ENCODE results near the gene NECTIN1.
A peak's percentile ranks its signal among the peaks of the same experiment; 100 is the strongest.

The NECTIN1 gene

DNA sequence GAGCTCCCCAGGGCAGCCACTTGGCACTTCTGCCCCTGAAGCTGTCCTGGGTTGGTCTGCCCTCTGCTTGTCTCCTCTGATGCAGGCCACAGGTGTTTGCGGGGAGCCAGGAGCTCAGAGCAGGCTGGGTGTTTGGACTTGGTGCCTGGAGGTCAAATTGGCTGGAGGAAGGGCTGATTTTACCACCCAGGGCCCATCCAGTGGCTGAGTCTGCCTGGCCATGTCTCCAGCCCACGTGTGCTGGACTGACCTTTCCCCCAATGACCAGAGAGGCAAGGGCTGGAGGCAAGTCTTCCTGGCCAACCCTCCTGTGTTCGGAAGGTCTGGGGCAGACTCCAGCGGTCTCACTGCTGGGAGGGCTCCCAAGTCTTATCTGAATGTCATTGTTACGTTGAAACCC lies 84.0 kb downstream of the NECTIN1 start:
- DNase-seq (ENCODE audit: extremely low spot score) = no peak
- POLR2A ChIA-PET = no interaction called here
- no peak for TF ChIP-seq CTCF (IDR thresholded peaks at IDR 0.05; ENCODE audit: control extremely low read depth, extremely low read depth, low read depth, missing control alignments)
- CTCF ChIA-PET = interaction anchor here (1.0 to 2.7 kb wide), 5 partner anchors 12 to 461 kb away, joined by 3 to 7 read pairs (median 3); no protein-coding TSS in a partner anchor

DNA sequence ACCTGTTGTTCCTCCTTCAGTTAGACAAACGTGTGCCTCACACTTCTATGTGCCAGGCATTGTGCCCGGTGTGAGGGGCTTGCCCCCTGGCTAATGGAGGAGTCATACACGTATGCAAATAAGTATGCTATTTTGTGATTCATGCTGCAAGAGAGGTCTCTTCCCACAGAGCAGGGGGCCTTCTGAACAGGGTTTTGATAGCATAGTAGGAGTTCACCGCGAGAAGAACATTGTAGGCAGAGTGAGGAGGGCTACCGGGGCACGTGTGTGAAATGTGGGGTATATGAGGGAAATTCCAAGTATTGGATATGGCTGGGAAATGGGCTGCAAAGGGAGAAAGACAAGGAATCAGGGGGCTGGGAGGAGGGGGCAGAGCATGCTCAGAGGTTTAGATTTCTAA lies 84.5 kb downstream of the NECTIN1 start:
- ChIA-PET POLR2A (no interaction called here), CTCF (interaction anchor here (1.0 to 1.4 kb wide), 3 partner anchors 22 to 29 kb away, joined by 3 read pairs; no protein-coding TSS in a partner anchor)
- DNase-seq (ENCODE audit: extremely low spot score) = no peak
- TF ChIP-seq CTCF (IDR thresholded peaks at IDR 0.05; ENCODE audit: control extremely low read depth, extremely low read depth, low read depth, missing control alignments) = no peak

GRCh38 chr11:119643876-119644225 lies 85.1 kb downstream of the NECTIN1 start:
- ChIA-PET CTCF (interaction anchor here (1.0 to 3.2 kb wide), 4 partner anchors 23 to 466 kb away, joined by 3 to 44 read pairs (median 3); no protein-coding TSS in a partner anchor), POLR2A (no interaction called here)
- DNase-seq (ENCODE audit: extremely low spot score) = no peak
- no peak for TF ChIP-seq CTCF (IDR thresholded peaks at IDR 0.05; ENCODE audit: control extremely low read depth, extremely low read depth, low read depth, missing control alignments)

- POLR2A ChIA-PET = no interaction called here
- no peak for DNase-seq (ENCODE audit: extremely low spot score)
- CTCF ChIA-PET = interaction anchor here (1.4 to 3.2 kb wide), 3 partner anchors 17 to 466 kb away, joined by 3 to 44 read pairs (median 10); no protein-coding TSS in a partner anchor
- TF ChIP-seq CTCF (IDR thresholded peaks at IDR 0.05; ENCODE audit: control extremely low read depth, extremely low read depth, low read depth, missing control alignments) = no peak
These were observed 85.7 kb downstream of the NECTIN1 start for GRCh38 chr11:119643212-119643875.

DNA sequence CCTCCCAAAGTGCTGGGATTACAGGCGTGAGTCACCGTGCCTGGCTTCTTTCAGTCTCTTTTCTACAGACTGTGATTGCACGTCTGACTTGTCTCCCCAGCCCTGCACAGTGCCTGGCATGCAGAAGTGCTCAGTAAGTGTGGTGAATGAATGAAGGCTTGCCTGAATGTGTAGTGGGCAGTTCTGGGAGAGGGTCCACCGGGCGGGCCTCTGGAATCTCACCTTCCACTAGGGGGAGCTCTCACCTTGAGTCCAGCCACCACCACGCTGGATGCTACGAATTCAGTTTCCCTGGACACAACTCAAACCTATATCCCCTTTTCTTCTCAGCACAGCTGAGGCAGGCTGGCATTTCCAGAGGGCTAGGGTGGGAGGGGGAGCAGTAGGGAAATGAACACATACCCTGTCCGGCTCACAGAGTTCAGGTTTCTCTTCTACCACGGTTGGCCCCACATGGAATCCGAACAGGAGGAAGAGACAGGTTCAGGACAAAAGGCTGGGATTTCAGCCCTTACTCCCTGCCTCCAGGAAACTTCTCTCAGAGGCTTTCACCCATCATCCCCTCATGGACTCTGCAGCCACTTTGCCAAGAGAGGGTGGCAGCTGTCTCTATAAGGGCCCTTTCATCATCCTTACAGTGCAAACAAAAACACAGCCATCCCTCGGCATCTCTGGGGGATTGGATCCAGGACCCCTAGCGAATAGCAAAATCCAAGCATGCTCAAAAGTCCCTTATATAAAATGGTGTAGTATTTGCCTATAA lies 86.8 kb downstream of the NECTIN1 start:
- POLR2A ChIA-PET = interaction anchor here (0.7 kb wide), 1 partner anchor 138 kb away, joined by 4 read pairs; no protein-coding TSS in a partner anchor
- CTCF ChIA-PET = interaction anchor here (0.6 to 3.2 kb wide), 20 partner anchors 10 to 581 kb away, joined by 3 to 44 read pairs (median 4); partner anchors contain the start of gene NECTIN1
- DNase-seq (ENCODE audit: extremely low spot score) = peak; percentile 63
- peak; percentile 43 for TF ChIP-seq CTCF (IDR thresholded peaks at IDR 0.05; ENCODE audit: control extremely low read depth, extremely low read depth, low read depth, missing control alignments)

DNA sequence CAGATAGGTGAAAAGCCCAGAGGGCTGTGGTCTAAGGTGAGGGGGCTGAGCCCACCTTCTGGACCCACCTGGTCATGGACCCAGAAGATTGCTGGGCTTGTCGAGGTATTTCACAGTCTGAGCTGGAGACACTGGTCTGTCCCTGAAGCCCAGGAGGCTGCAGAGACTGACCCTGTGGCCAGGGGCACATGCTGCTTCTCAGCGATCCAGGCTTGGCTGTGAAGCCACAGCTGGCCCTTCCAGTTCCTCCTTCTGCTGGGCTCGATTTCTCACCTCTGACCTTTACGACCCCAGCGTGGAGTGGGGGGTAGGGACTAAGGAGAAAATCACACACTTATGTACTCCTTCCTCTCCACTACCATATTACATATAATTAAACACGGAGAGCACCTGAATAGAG lies 88.5 kb downstream of the NECTIN1 start:
- POLR2A ChIA-PET = no interaction called here
- CTCF ChIA-PET = interaction anchor here (1.0 to 3.2 kb wide), 7 partner anchors 9 to 469 kb away, joined by 3 to 44 read pairs (median 7); partner anchors contain the start of gene NECTIN1
- TF ChIP-seq CTCF (IDR thresholded peaks at IDR 0.05; ENCODE audit: control extremely low read depth, extremely low read depth, low read depth, missing control alignments) = no peak

More for the DNA sequence above, 88.5 kb downstream of the NECTIN1 start:
- DNase-seq (ENCODE audit: extremely low spot score) = no peak

Data from GM10248 (cell line).